Renal cortex interstitium (tissue), 11 donors: ENCODE results near the gene AHRR. TPM values are rescaled to one million over a fixed set of nuclear protein-coding genes. Genes with fewer than 3 reads are reported as not detected.

Experiments
- DNase-seq, 11 donors: peaks; one replicate each; pipeline ENCODE4 v3.0.0-alpha.2; 2013; ENCODE audit warnings: low read depth in 9 of 11, low spot score in 4 of 11; ENCODE audit errors: extremely low read depth in 1 of 11
- polyA plus RNA-seq, 3 donors: library from polyadenylated mRNA; unstranded; fragments of 120-200 nt; gene quantifications; one replicate each; pipeline ENCODE4 v1.2.1, GENCODE V29; 2013; ENCODE audit not compliant: insufficient read length in 3 of 3

Gene AHRR
- polyA plus RNA-seq, 3 donors: 2.4 to 3.2 (median 3.1) TPM

GRCh38 chr5:456351-457194 is 135.1 kb downstream of the AHRR start:
- DNase-seq: no peak

- no peak for DNase-seq
These were observed 135.9 kb downstream of the AHRR start for GRCh38 chr5:457195-457961.

- no peak for DNase-seq
These were observed 137.2 kb downstream of the AHRR start for GRCh38 chr5:458547-459353.

- no peak for DNase-seq
These were observed 138.2 kb downstream of the AHRR start for GRCh38 chr5:459562-460272.

GRCh38 chr5:460273-460625 is 138.7 kb downstream of the AHRR start:
- DNase-seq: no peak

- no peak for DNase-seq
These were observed 140.6 kb downstream of the AHRR start for GRCh38 chr5:462051-462481.

- DNase-seq: no peak
These were observed 141.8 kb downstream of the AHRR start for GRCh38 chr5:463301-463700.

- no peak for DNase-seq
These were observed 142.4 kb downstream of the AHRR start for GRCh38 chr5:463952-464351.

GRCh38 chr5:464446-464842 is 142.9 kb downstream of the AHRR start:
- no peak for DNase-seq

GRCh38 chr5:464843-465590 is 143.5 kb downstream of the AHRR start:
- no peak for DNase-seq

- DNase-seq: no peak
These were observed 144.3 kb downstream of the AHRR start for GRCh38 chr5:465591-466403.

GRCh38 chr5:466661-467310 is 145.3 kb downstream of the AHRR start:
- DNase-seq: no peak

- no peak for DNase-seq
These were observed 146.9 kb downstream of the AHRR start for GRCh38 chr5:468401-468800.

GRCh38 chr5:469752-470483 is 148.4 kb downstream of the AHRR start:
- DNase-seq: no peak

- no peak for DNase-seq
These were observed 149.6 kb downstream of the AHRR start for GRCh38 chr5:470961-471749.

- DNase-seq: no peak
These were observed 150.2 kb downstream of the AHRR start for GRCh38 chr5:471750-472058.
